Measurements from ENCODE around the gene TNFSF9.
"Not testable (repeated sequence)": the region's sequence is repeated elsewhere in the genome, so short reads cannot be mapped to it uniquely, and the experiment has no call there.

Gene TNFSF9

DNA sequence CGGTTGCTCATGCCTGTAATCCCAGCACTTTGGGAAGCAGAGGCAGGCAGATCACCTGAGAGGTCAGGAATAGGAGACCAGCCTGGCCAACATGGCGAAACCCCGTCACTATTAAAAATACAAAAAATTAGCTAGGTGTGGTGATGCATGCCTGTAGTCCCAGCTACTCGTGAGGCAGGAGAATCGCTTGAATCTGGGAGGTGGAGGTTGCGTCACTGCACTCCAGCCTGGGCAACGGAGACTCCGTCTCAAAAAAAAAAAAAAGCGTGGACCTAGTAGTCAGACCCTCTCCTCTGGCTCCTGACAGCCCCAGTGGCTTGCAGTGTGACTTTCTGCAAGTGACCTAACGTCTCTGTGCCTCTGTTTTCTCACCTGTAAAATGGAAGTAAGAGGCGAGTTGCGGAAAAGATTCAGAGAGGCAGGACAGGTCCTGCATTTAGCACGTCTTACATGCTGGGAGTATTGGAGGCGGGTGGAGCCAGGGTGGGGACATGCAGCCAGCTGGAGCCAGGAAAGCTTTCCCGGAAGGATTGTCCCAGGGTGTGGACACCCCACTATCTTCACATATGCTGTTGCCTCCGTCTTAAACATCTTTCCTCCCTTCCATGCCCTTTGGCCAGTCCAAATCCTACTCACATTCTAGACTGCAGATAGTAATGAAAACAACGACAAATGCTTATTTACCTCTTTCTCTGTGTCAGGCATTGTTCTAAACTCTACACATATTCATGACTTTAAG, 31.6 kb upstream of the TNFSF9 start:
- Mint-ChIP-seq H3K4me1 (peaks cover 10 to 21% of the 10 kb centered on the region in 2 donors), H3K27ac (no peak overlapping the region), H3K4me3 (no peak overlapping the region), H3K27me3 (peaks cover 12 to 22% of the 10 kb centered on the region in 2 donors), H3K36me3 (peaks cover 0 to 6% of the 10 kb centered on the region in 2 donors), H3K9me3 (no peaks in the 10 kb centered on the region)
- no peak for ATAC-seq (replicated peaks)
- no peak for DNase-seq

DNA sequence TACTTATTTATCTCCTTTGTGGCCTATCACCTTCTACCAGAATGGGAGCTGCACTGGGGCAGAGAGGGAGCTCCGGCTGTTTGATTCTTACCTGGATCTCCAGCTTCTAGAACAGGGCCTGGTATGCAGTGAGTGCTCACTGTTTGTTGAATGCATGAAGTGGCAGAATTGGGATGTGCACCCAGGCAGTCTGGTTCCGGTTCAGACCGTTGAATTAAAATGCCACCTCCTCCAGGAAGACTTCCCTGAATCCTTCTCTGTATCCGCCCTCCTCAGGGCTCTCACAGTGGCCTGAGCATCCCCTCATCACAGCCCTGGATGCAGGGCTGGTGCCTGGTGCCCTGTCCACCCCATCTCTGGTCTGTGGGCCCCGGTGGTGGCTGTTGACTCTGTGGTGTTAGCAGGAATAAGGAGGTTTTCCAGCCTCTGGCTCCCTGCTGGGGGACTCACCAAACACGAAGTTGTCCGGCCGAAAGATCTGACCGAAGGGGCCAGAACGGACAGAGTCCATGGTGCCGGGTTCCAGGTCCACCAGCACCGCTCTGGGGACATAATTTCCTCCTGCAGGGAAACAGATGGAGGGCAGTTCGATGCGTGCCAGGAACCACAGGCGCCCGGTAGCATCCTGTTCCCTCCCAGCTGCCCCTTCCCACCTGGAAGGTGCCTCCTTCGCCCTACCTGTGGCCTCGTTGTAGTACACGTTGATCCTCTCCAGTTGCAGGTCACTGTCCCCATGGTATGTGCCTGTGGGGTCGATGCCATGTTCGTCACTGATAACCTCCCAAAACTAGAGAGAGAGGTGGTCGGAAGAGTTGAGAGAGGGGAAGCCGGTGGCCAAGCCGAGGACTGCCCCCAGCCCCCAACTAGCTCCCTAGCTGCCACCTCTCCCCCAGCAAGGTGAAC, 29.7 kb upstream of the TNFSF9 start:
- no peaks in the 10 kb centered on the region for H3K36me3 Mint-ChIP-seq
- no peak for ATAC-seq (replicated peaks)
- peak overlapping the region; percentile 42 for H3K27ac Mint-ChIP-seq
- no peaks in the 10 kb centered on the region for H3K9me3 Mint-ChIP-seq
- H3K27me3 Mint-ChIP-seq = peaks cover 12 to 22% of the 10 kb centered on the region in 2 donors
- no peak for DNase-seq
- H3K4me3 Mint-ChIP-seq = peak overlapping the region; percentile 71 to 83
- peaks cover 10 to 27% of the 10 kb centered on the region in 2 donors for H3K4me1 Mint-ChIP-seq

DNA sequence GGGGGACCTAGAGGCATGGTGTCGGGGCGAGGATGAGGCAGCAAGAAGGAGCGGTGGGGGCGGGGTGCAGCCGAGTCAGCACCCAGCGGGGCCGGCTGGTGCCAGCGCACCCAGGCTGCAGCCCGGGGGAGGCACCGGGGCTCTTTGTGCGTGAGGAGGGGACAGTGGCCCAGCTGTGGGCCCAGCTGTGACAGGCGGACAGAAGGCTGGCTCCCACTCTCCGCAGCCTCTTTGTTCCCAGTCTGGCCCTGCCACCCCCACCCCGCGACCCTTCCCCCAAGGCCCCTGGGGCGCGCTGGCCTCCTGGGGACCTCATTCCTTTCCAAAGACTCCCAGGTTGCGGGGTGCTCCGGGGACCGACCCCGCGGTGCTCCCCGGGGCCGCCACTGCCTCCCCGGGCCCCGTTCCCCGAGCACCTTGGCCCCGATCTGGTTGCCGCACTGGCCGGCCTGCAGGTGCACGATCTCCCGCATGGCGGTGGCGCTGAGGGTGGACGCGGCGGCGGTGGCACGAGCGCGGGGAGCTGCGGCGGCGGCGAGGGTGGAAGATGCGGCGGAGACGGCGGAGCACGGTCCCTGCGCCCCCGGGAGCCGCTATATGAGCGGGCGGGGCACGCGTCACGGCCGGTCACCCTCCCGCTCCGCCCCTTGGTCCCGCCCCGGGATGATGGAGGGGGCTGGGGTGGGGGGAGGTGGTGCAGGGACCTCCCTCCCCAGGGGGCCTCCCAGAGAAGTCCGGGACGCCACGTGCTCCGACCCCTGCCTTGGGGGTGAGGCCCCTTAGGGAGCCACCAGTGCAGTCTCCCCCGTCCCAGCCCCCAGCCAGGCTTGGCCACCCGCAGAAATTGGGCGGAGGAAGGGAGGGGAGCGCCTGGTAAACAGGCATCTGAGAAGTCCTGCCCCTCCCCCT, 28.8 kb upstream of the TNFSF9 start, which contains the start of gene TUBB4A:
TSS of gene TUBB4A (minus strand) at position 570 of the 909 bp plus-strand sequence. CDS start at position 473, 97 bp downstream.
- ATAC-seq (replicated peaks) = peak; percentile 62 to 68
- H3K4me3 Mint-ChIP-seq = peak within 1 kb of the TSS; percentile 80 to 83
- H3K27ac Mint-ChIP-seq = peak within 1 kb of the TSS; percentile 42
- DNase-seq = no peak
- peaks cover 12 to 22% of the 10 kb centered on the region in 2 donors for H3K27me3 Mint-ChIP-seq
- no peaks in the 10 kb centered on the region for H3K36me3 Mint-ChIP-seq
- H3K4me1 Mint-ChIP-seq = peaks cover 10 to 27% of the 10 kb centered on the region in 2 donors
- no peaks in the 10 kb centered on the region for H3K9me3 Mint-ChIP-seq

DNA sequence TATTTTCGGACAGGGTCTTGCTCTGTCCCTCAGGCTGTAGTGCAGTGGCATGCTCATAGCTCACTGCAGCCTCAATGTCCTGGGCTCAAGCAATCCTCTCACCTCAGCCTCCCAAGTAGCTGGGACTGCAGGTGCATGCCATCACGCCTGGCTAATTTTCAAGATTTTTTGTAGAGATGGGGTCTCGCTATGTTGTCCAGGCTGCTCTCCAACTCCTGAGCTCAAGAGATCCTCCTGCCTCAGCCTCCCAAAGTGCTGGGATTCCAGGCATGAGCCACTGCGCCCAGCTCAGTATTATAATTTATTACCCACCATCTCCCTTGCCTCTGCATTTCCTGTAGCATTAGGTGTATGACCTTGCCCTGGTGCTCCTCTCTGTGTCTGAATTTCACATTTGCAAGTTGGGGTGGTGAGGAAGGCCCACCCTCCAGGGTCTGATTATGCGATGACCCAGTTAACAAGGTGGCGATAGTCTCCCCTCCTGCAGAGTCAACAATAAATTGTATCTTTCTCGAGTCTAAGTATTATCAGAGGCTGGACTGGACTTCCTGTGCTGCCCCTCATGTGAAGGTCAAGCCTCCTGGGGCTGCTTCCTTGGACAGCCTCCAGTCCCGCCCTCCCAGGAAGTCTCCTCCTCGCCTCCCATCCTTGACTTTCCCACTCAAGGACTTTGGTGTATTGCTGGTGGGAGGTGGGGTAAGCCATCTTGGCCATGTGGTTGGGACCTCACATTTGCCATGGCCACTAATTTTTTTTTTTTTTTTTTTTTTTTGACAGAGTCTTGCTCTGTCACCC, 27.2 kb upstream of the TNFSF9 start:
- peaks cover 8 to 22% of the 10 kb centered on the region in 2 donors for H3K4me1 Mint-ChIP-seq
- H3K27me3 Mint-ChIP-seq = peaks cover 12 to 22% of the 10 kb centered on the region in 2 donors
- H3K9me3 Mint-ChIP-seq = no peaks in the 10 kb centered on the region
- H3K4me3 Mint-ChIP-seq = peak overlapping the region; percentile 47 to 80
- no peak overlapping the region for H3K27ac Mint-ChIP-seq
- ATAC-seq (replicated peaks) (no peak), DNase-seq (no peak)
- no peaks in the 10 kb centered on the region for H3K36me3 Mint-ChIP-seq

DNA sequence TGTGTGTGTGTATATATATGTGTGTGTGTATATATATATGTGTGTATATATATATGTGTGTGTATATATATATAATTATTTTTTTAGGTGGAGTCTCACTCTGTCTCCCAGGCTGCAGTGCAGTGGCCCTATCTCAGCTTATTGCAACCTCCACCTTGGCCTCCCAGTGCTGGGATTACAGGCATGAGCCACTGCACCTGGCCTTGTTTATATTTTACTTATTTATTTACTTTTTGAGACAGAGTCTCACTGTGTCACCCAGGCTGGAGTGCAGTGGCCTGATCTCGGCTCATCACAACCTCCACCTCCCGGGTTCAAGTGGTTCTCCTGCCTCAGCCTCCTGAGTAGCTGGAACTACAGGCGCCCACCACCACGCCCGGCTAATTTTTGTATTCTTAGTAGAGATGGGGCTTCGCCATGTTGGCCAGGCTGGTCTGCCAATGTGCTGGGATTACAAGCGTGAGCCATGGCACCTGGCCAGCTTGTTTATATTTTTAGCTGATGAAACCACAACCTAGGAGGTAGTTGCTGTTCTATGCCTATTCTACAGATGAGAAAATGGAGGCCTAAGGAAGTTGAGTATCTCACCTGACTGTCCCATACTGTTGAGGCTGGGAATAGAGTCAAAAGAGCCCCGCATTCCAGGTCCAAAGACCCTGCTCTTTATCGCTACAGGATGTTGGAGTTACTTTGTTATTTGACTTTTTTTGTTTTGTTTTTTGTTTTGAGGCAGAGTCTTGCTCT, 22.6 kb upstream of the TNFSF9 start:
- not testable (repeated sequence) for H3K27me3 Mint-ChIP-seq; DNase-seq; ATAC-seq (replicated peaks); H3K4me3 Mint-ChIP-seq; H3K4me1 Mint-ChIP-seq; H3K36me3 Mint-ChIP-seq; H3K9me3 Mint-ChIP-seq; H3K27ac Mint-ChIP-seq

DNA sequence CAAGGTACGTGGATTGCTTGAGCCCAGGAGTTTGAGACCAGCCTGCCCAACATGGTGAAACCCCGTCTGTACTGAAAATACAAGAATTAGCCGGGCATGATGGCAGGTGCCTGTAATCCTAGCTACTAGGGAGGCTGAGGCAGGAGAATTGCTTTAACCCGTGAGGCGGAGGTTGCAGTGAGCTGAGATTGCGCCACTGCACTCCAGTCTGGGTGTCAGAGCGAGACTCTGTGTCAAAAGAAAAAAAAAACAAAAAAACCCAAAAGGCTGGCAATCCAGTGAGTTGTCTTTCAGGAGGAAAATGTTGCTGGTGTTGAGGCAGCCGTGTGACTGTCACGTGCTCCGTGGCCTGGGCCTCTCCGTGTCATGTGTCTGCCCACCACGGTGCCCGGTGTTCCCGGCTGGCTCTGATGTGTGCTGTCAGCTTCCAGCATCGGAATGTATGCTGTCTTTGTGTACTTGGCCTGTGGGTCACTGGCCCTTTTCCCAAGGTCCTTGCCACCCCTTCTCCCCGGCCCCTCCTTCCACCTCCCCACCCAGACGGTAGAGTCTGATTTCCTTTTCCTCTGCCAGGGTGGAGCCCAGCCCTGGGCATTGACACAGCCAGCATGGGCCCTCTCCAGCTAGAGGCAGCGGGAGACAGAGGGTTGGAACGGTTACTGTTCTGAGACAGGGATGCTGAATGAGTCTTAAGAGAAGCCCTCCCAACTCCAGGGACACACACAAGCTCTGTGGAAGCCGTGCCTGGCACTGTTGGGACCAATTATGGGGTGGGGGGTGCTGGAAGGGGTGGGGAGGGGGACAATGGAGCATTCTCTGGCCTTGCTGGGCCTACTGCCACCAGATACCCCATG, 21.5 kb upstream of the TNFSF9 start:
- Mint-ChIP-seq H3K4me1 (peaks cover 0 to 7% of the 10 kb centered on the region in 2 donors), H3K36me3 (no peaks in the 10 kb centered on the region), H3K9me3 (no peaks in the 10 kb centered on the region), H3K4me3 (no peak overlapping the region), H3K27me3 (no peaks in the 10 kb centered on the region), H3K27ac (peak overlapping the region; percentile 14)
- DNase-seq (no peak), ATAC-seq (replicated peaks) (no peak)

DNA sequence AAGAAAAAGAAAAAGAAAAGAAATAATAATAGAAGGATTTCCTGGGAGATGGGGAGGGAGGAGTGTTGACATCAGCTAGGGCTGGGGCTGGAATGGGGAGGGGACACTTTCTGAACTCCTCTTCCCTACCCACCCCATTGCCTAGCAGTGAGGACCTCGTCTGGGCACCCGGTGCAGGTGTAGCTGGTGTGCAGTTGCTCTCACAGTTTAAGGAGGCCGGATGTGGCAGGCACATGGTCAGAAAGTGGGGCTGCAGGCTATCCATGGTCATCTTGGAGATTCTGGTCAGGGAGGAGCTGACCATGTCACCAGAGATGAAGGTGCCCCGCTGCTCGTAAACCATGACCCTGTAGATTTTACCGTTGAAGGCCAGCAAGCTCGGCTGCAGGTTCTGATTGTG, 20.2 kb upstream of the TNFSF9 start:
- DNase-seq (no peak), ATAC-seq (replicated peaks) (no peak)
- no peaks in the 10 kb centered on the region for H3K36me3 Mint-ChIP-seq
- H3K27me3 Mint-ChIP-seq = no peaks in the 10 kb centered on the region
- H3K4me1 Mint-ChIP-seq = no peaks in the 10 kb centered on the region
- no peak overlapping the region for H3K4me3 Mint-ChIP-seq
- H3K9me3 Mint-ChIP-seq = no peaks in the 10 kb centered on the region
- H3K27ac Mint-ChIP-seq = no peak overlapping the region

DNA sequence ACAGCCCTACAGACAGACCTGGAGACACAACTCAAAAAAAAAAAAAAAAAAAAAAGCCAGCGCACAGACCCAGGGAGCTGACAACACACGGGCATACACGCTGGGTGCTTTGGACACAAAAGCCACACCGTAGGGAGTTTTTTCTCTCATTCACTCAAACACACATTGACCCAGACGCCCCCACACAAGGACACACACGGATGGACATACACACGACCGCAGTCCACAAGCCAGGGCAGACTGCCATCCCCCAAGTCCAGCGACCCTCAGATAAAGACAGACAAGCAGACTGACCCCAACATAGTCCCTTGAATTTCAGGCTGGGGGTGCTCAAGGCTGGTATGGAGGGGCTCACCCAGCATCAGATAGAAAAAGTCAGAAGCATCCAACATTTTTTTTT, 16.7 kb upstream of the TNFSF9 start:
- Mint-ChIP-seq H3K9me3 (no peaks in the 10 kb centered on the region), H3K4me3 (no peak overlapping the region), H3K27ac (no peak overlapping the region), H3K27me3 (no peaks in the 10 kb centered on the region), H3K4me1 (peaks cover 22 to 31% of the 10 kb centered on the region in 2 donors), H3K36me3 (no peaks in the 10 kb centered on the region)
- DNase-seq (no peak), ATAC-seq (replicated peaks) (no peak)

DNA sequence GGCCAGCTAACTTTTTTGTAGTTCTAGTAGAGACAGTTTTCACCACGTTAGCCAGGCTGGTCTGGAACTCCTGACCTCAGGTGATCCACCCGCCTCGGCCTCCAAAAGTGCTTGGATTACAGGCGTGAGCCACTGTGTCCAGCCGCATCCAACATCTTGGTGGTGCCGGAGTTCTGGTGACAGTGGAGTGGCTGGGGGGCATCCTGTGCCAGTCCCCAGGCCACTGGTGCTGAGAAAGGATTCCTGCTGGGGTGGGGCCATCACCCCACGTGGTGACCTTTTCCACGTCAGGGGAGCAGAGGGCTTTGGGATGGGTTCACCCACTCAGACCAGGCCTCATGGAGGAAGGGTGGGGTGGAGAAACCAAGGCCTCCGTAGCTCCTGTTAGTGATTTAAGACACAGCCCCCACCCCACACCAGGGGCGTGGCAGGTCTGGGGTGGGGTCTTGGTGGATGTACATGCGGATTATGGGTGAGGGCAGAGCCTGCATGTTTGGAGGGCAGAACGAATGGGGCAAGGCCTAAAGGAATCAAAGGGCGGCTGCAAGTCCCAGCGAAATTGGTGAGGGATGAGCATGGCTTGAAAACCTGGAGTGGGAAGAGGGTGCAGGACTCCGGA, 15.8 kb upstream of the TNFSF9 start:
- Mint-ChIP-seq H3K9me3 (no peaks in the 10 kb centered on the region), H3K4me1 (peaks cover 26 to 38% of the 10 kb centered on the region in 2 donors), H3K4me3 (peak overlapping the region in 1 of 2 donors; percentile 52), H3K27me3 (no peaks in the 10 kb centered on the region), H3K36me3 (no peaks in the 10 kb centered on the region), H3K27ac (peak overlapping the region; percentile 52)
- DNase-seq = no peak
- no peak for ATAC-seq (replicated peaks)

DNA sequence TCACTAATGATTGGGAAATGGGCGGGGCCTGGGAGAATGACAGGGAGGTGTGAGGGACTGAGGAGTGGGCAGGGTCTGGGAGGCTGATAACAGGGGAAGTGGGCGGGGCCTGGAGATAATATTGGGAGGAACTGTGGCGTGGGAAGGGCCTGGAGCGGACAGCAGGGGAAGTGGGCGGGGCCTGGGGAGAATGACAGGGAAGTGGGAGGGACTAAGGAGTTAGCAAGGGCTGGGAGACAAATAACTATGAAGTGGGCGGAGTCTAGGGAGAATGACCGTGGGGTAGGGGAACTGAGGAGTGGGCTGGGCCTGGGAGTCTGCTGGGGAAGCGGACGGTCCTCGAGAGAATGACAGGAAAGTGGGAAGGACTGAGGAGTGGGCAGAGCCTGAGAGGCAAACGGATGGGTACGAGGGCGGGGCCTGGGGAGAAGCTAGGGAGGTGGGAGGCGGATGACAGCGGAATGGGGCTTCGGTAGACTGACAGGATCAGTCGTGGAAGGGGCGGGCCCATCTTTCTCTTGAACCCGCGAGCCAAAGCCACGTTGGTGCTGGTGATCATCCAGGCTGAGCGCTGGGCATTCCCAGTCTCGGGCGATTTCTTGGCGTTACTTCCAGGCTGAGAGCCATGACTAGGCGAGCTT, 14.7 kb upstream of the TNFSF9 start:
- H3K9me3 Mint-ChIP-seq = no peaks in the 10 kb centered on the region
- DNase-seq (peak; percentile 73), ATAC-seq (replicated peaks) (peak; percentile 58 to 61)
- no peaks in the 10 kb centered on the region for H3K36me3 Mint-ChIP-seq
- H3K4me1 Mint-ChIP-seq = peaks cover 29 to 41% of the 10 kb centered on the region in 2 donors
- peak overlapping the region; percentile 89 to 93 for H3K4me3 Mint-ChIP-seq
- H3K27me3 Mint-ChIP-seq = no peaks in the 10 kb centered on the region
- H3K27ac Mint-ChIP-seq = peak overlapping the region; percentile 39

DNA sequence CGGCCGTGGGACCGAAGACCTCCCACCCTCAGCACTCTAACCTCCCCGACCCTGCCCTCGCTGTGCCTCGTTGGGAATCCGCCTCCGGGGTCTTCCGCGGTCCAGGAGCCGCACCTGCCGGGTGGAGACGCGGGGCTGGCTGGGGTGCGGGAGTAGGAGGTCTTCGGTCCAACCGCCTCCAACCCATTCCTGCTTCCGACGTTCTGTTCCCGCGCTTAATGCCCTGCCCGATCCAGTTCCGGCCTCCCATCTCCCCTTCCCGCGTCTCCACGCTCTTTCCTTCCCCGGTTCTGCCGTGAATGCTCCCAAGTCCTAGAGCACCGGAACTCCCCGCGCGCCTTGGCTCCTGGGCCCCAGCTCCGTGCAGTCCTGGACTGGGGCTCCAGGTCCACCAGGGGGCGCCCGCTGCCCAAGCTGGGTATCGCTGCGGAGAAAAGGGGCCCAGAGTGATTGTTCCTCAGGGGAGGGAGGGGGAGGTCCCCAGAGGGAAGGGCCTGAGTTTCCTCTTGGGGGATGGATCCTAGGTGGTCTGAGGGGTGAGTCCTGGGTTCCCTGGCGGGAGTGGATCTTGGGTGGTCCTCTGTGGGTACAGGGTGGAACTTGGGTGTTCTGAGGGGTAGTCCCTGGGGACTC, 14.1 kb upstream of the TNFSF9 start:
- peak; percentile 72 to 74 for ATAC-seq (replicated peaks)
- H3K27ac Mint-ChIP-seq = peak overlapping the region; percentile 83
- H3K4me3 Mint-ChIP-seq = peak overlapping the region; percentile 89 to 93
- H3K9me3 Mint-ChIP-seq = no peaks in the 10 kb centered on the region
- no peaks in the 10 kb centered on the region for H3K36me3 Mint-ChIP-seq
- H3K27me3 Mint-ChIP-seq = no peaks in the 10 kb centered on the region
- peaks cover 29 to 43% of the 10 kb centered on the region in 2 donors for H3K4me1 Mint-ChIP-seq
- DNase-seq = peak; percentile 85

All from stimulated activated naive B cell treated with anti-CD40 and anti-IgM and Interleukin-4, amounts not matched to agents 10 μg/mL and 1 μg/mL and 100 μg/mL, for 72 hours (primary cell).